OCI-LY1 (cell line): ENCODE results near the gene TARBP2.
"Not testable (repeated sequence)": the region's sequence is repeated elsewhere in the genome, so short reads cannot be mapped to it uniquely, and the experiment has no call there.

Source experiments
- CTCF ChIP-seq: fragments of 200-600 bp; sonication (generic), shearing (Covaris generic); IDR thresholded peaks from 2 replicates; pipeline ENCODE4 v1.5.1; 2017; ENCODE audit warnings: mild to moderate bottlenecking, antibody characterized with exemption, low read length, moderate library complexity, mixed read lengths
- EZH2 ChIP-seq: fragments of 200-600 bp; sonication (generic), shearing (Covaris generic); IDR thresholded peaks from 2 replicates; pipeline ENCODE4 v1.8.0; 2017; ENCODE audit warnings: borderline replicate concordance, mixed run types, mild to moderate bottlenecking, antibody characterized with exemption, low read length, moderate library complexity, mixed read lengths

GRCh38 chr12:53548354-53548753 is 47.3 kb downstream of the TARBP2 start:
- TF ChIP-seq CTCF, EZH2: not testable (repeated sequence)
